Muscle of back (tissue), 11 donors: ENCODE measurements around the gene PHLDB1. TPM values are rescaled to one million over a fixed set of nuclear protein-coding genes. Genes with fewer than 3 reads are reported as not detected.
"Not testable (repeated sequence)": the region's sequence is repeated elsewhere in the genome, so short reads cannot be mapped to it uniquely, and the experiment has no call there.

ENCODE experiments used
- DNase-seq, 3 donors: peaks; one replicate each; pipeline versions ENCODE4 v3.0.0 to v3.0.0-alpha.2; 2013
- polyA plus RNA-seq, 10 donors: library from polyadenylated mRNA; unstranded; fragments of 120-200 nt; gene quantifications; one replicate each; pipeline ENCODE4 v1.2.1, GENCODE V29; 2013; ENCODE audit not compliant: insufficient read length in 10 of 10

Gene PHLDB1
- polyA plus RNA-seq, 10 donors, result 73.1 to 113 (median 83.4) TPM

- no peak for DNase-seq
These were observed 75.0 kb downstream of the PHLDB1 start for GRCh38 chr11:118682372-118682771.

GRCh38 chr11:118682939-118683338 lies 75.5 kb downstream of the PHLDB1 start:
- DNase-seq, result not testable (repeated sequence)

DNA sequence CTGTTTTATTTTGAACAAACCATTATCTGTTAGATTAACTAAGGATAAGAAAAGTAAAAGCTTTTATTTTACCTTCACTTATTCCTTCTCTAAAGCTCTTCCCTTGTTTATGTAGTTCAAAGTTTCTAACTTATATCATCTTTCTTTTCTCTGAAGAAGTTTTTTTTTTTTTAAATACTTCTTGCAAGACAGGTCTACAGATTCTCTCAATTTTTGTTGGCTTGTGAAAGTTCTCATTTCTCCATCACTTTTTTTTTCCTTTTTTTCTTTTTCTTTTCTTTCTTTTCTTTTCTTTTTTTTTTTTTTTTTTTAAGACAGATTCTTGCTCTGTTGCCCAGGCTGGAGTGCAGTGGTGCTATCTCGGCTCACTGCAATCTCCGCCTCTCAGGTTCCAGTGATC lies 76.8 kb downstream of the PHLDB1 start:
- DNase-seq, result no peak

DNA sequence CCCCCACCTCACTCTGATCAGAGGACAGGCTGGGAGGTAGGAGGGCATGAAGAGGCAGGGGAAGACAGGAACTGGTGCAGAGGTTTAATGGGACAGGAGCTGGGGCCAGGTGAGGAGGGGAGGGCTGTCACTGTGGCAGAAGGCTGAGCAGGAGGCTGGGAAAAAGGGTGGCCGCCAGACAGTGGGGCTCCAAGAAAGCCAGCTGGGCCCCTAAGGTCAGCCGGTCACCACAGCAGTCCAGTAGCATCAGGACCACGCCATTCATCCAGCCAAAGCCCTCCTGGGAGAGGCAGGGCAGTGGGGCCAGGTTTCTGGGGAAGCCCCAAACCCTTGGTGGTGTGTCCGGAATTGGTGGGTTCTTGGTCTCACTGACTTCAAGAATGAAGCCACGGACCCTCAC lies 80.5 kb downstream of the PHLDB1 start:
- no peak for DNase-seq

DNA sequence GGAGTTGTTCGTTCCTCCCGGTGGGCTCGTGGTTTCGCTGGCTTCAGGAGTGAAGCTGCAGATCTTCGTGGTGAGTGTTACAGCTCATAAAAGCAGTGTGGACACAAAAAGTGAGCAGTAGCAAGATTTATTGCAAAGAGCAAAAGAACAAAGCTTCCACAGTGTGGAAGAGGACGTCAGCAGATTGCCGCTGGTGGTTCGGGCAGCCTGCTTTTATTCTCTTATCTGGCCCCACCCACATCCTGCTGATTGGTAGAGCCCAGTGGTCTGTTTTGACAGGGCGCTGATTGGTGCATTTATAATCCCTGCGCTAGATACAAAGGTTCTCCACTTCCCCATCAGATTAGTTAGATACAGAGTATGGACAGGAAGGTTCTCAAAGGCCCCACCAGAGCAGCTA lies 80.9 kb downstream of the PHLDB1 start:
- DNase-seq, result not testable (repeated sequence)

DNA sequence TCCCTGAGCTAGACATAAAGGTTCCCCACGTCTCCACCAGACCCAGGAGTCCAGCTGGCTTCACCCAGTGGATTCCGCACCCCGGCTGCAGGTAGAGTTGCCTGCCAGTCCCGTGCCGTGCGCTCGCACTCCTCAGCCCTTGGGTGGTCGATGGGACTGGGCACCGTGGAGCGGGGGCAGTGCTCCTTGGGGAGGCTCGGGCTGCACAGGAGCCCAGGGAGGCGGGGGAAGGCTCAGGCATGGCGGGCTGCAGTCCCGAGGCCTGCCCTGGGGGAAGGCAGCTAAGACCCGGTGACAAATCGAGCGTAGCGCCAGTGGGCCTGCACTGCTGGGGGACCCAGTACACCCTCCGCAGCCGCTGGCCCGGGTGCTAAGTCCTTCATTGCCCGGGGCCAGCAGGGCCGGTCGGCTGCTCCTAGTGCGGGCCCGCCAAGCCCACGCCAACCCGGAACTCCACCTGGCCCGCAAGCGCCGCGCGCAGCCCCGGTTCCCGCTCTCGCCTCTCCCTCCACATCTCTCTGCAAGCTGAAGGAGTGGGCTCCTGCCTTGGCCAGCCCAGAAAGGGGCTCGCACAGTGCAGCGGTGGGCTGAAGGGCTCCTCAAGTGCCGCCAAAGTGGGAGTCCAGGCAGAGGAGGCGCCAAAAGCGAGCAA lies 81.6 kb downstream of the PHLDB1 start:
- DNase-seq, result no peak

DNA sequence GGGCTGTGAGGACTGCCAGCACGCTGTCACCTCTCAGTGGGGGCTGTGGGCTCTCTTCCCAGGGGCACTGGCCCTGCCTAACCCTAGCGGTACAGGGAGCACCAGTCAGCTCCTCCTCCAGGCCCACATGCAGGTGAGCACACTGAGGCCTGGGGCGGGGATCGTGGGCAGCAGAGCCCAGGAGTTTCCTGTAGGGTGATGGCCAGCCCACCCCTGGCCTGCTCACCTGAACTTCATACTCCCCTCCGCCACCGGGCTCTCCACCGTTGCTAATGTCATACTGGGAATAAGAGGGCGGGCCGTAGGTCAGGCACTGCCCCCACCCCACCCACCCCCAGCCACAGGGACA lies 82.1 kb downstream of the PHLDB1 start:
- DNase-seq, result no peak

- peak; percentile 81 to 95 (median 85) for DNase-seq
These were observed 82.6 kb downstream of the PHLDB1 start for GRCh38 chr11:118689852-118690552.

DNA sequence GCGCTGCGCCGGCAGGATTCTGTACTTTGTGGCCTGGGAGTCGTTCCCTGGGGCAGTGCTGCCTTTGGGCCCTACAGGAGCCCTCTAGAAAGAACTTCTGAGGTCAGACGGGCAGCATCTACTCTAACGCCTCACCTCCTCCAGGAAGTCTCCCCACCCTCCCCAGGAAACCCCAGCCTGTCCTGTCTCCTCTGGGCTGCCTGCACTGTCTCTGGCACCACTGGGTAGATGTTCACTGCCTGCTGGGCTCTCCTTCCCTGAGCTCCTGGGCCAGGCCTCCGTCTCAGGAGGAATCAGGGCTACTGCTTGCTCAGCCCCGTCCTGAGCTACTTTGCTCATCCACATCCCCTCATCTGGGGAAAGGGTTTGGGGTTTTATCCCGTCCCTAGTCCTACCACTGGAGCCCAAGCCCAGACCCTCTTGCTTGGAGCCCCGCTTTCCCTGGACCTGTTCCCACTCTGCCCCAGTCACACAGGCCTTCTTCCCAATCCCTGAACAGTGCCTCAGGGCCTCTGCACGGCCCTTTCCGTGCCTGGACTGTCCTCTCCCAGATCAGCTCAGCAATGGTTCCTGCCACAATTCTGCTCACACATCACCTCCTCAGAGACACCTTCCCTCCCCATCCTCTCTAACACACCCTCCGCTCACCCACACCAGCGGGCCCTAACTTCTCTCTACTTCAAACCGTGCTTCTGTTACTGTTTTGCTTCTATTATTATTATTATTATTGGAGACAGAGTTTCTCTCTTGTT lies 83.3 kb downstream of the PHLDB1 start:
- DNase-seq, result no peak

- no peak for DNase-seq
These were observed 84.8 kb downstream of the PHLDB1 start for GRCh38 chr11:118691926-118692830.

DNA sequence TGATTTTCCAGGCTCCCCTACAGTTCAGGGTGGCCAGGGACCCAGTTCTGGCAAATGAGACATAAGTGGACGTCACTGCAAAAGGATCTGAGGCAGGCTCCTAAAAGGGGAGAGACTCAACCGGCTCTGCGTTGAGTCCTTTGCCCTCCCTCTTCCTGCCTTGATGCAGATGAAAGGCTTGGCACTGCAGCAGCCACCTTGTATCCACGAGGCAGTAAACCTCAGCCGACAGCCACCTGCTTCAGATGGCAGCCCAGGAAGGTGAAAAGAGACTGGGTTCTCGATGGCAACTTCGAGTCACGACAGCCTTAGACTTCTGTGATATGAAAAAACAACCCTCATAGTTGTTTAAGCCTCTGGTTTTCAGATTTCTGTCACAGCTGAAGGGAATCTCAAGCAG lies 86.8 kb downstream of the PHLDB1 start:
- DNase-seq, result no peak

DNA sequence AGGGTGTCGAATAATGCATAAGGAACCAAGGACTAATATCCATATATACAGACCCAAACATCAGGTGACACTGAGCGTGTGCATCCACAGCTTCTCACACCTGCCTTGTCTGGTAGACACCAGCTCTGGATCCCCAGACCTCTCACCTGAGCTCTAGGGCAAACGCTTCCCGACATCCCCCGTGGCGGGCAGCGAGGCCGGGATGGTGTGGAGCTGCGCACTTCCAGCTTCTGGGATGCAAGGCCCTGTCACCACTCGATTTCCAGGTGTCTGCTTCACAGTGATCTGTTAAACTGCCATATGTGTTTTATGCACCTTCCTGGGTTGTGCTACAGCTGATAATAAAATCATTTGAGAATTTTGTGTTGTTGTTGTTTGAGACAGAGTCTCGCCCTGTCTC lies 87.4 kb downstream of the PHLDB1 start:
- no peak for DNase-seq

DNA sequence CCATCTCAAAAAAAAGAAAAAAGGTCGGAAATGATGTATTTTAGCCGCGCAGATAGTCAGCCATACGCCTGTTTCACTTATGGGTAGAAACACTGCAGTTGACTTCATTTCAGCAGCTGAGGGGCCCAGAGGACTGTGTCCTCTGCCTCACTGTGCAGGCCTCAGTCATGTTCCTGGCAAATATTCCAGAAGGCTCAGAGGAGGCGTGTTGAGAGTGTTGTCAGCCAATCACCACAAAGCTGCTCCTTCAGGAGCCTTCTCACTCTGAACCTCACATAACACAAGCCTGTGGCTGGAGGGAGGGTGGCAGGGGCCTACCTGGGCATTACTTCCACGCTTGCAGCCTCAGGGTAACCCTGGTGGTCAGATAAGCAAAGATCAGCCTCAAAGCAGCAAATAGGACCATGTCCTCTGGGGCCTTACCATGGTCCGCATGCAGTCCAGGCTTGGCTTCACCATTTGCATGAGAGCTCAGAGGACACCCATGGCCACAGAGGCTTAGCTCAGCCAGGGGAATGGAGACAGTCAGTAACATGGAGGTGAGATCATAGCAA lies 89.3 kb downstream of the PHLDB1 start:
- no peak for DNase-seq

- no peak for DNase-seq
These were observed 89.9 kb downstream of the PHLDB1 start for GRCh38 chr11:118697346-118697745.

DNA sequence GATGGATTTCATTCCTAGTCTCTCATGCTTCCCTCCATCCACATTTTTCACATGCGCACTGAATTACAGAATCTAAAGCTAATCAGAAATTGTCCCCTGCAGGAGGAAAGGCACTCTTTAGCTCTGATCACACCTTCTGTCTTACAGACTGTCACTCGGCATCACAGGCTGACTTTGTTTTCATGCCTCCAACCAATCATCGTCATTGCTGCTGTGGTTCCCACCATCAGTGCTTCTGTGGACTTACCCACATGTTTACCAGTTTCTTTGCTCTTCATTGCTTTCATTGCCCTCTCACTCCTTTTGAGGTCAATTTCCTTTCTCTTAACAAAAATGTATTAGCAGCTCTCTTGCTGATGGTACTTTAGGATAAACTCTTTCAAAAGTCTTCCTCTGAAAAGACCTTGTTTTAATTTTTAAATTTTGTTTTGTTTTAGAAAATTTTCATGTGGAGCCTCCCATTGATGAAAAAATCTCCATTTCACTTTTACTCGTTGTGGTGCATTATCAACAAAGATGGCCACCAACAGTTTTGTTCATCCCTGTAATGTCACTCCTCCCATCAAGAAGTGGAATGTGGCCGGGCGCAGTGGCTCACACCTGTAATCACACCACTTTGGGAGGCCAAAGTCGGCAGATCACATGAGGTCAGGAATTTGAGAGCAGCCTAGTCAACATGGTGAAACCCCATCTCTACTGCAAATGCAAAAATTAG lies 92.2 kb downstream of the PHLDB1 start:
- no peak for DNase-seq

DNA sequence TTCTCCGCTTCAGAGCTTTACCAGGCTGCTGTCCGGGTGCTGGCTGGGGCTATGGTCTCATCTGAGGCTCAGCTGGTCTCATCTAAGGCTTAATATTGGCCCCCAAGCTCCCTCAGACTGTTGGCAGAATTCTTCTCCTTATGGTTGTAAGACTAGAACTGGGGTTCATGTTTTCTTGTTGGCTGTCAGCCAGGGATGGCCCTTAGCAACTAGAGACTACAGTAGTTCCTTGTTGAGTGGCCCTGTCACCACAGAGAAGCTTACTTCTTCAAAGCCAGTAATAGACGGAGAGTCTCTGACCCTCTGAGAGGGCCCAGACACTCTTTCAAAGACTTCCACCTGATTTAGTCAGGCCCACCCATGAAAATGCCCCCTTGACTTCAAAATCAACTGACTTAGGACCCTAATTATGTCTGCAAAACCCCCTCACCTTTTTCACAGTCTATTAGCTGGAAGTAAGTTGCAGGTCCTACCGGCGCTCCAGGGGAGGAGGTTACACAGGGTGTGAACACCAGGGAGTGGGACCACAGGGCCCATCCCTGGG lies 96.2 kb downstream of the PHLDB1 start:
- peak in 1 of 3 donors; percentile 34 for DNase-seq

DNA sequence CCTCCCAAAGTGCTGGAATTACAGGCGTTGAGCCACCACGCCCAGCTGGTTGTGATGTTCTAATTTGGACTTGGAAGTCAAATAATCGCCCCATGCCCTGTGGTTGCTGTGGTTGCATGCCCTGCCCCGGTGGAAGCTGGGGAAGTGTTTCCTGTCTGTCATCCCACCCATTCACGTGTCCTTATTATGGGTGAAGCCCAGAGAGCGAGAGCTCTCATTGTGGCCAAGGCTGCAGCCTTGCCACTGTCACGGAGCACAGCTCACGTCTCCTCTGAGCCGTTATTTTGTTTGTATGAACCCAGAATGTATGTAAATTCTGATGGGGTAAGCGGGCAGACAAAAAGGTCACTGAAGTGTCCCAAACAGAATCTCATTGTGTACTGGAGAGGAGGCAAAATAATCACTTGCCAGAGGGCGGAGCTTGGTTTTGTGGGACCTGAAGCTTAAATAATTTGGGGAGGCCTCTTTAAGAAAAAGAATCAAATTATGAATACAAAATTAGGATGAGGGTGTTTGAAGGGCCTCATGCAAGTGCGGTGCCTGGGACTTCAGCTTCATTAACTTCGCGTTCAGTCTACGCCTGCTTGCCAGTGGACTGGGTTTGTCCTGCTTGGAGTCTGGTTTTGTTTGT lies 97.8 kb downstream of the PHLDB1 start:
- DNase-seq, result no peak

- DNase-seq, result peak in 1 of 3 donors; percentile 49
These were observed 98.6 kb downstream of the PHLDB1 start for GRCh38 chr11:118705791-118706545.

- no peak for DNase-seq
These were observed 99.1 kb downstream of the PHLDB1 start for GRCh38 chr11:118706546-118706825.
